ENCODE measurements around the gene PMEPA1. TPM values are rescaled to one million over a fixed set of nuclear protein-coding genes. Genes with fewer than 3 reads are reported as not detected.
A peak's percentile ranks its signal among the peaks of the same experiment; 100 is the strongest.

PMEPA1 gene
- total RNA-seq, 1 donor = 0.86 TPM

DNA sequence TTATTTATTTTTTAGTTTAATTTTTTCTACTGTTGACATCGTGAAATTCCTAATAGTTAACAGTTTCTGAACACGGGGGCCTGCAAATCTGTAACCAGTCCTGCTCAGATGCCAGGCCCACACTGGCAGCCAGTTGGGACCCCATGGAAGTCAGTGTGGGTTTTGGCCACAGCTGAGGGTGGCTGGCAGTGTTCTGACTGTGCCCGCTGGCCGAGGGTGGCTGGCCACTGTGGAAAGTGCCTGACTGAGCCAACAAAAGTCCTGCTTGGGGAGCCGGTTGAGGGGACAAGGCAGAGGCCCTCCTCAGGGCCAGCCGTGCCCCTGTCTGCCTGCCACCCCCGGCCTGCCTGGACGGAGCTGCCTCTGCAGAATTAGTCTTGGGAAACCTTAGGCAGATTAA is 4.1 kb upstream of the PMEPA1 start:
- no peak overlapping the region for H3K4me3 ChIP-seq (ENCODE audit: low read depth, low read length)
- TF ChIP-seq, protein P1, sequence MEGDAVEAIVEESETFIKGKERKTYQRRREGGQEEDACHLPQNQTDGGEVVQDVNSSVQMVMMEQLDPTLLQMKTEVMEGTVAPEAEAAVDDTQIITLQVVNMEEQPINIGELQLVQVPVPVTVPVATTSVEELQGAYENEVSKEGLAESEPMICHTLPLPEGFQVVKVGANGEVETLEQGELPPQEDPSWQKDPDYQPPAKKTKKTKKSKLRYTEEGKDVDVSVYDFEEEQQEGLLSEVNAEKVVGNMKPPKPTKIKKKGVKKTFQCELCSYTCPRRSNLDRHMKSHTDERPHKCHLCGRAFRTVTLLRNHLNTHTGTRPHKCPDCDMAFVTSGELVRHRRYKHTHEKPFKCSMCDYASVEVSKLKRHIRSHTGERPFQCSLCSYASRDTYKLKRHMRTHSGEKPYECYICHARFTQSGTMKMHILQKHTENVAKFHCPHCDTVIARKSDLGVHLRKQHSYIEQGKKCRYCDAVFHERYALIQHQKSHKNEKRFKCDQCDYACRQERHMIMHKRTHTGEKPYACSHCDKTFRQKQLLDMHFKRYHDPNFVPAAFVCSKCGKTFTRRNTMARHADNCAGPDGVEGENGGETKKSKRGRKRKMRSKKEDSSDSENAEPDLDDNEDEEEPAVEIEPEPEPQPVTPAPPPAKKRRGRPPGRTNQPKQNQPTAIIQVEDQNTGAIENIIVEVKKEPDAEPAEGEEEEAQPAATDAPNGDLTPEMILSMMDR (IDR thresholded peaks at IDR 0.05; ENCODE audit: insufficient read depth, low read depth, low read length) = no peak
- no peak for DNase-seq (ENCODE audit: low read depth)

DNA sequence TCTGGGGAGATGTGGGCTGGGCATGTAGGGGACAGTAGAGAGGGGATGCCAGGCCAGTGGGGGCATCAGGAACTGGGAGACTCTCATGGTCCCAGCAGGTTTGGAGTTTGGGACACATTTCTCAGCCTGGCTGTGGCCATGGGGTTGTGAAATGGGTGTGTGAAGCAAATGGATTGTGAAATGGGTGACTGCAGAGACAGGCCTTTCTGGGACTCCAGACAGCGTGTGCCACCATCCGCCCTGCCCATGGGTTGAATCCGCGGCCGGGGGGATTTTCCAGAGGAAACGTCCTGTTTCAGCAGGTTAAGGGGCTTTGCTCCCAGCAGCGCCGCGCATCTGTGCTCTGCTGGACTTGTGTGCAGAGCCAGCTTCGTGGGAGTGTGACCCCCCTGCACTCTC is 3.7 kb upstream of the PMEPA1 start:
- TF ChIP-seq, protein P1 (IDR thresholded peaks at IDR 0.05; ENCODE audit: insufficient read depth, low read depth, low read length) = no peak
- H3K4me3 ChIP-seq (ENCODE audit: low read depth, low read length) = no peak overlapping the region
- peak; percentile 40 for DNase-seq (ENCODE audit: low read depth)

DNA sequence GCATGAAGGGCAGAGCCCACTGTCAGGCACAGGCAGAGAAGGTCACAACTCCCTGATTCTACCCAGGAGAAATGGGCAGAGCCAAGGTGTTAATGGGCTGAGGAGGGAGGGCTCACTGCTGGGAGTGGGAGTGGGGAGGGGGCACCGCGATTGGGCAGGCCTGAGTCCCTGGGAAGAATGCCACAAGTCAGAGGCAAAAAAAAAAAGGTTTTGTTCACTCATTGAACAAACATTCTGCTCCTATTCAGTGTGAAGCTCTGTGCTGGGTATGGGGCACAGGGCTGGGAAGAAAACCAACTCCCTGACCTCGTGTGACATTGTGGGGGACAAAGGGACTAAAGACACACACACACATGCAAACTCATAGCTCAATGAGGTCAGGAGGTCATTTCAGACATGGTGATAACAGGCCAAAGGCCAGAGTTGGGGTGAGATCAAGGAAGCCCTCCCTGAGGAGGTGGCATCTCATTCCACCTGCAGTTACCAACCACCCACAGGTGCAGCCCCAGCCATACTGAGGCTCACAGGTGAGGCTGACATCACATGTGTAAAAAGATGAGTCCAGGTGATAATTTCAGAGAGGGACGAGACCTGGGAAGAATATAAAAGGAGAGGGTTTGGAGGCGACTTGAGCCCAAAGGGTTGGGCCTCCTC is 3.2 kb upstream of the PMEPA1 start:
- TF ChIP-seq, protein P1 (IDR thresholded peaks at IDR 0.05; ENCODE audit: insufficient read depth, low read depth, low read length) = no peak
- DNase-seq (ENCODE audit: low read depth) = no peak
- no peak overlapping the region for H3K4me3 ChIP-seq (ENCODE audit: low read depth, low read length)

DNA sequence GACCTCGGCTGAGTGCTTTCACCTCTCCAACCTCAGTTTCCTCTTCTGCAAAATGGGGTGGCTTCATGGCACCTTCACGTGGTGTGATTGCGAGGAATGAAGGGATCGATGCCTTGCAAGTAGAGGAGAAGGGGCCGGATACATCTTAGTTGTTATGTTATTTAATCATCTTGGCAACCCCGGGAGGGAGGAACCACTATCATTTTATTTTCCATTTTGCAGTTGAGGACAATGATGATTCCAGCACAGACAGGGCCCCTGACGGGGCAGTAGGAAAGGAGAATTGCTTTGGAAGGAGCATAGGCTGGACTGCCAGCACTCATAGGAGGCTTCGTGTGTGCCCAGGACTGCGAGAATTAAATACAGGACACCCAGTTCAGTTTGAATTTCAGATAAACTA is 2.5 kb upstream of the PMEPA1 start:
- no peak for DNase-seq (ENCODE audit: low read depth)
- TF ChIP-seq, protein P1 (IDR thresholded peaks at IDR 0.05; ENCODE audit: insufficient read depth, low read depth, low read length) = no peak
- H3K4me3 ChIP-seq (ENCODE audit: low read depth, low read length) = no peak overlapping the region

DNA sequence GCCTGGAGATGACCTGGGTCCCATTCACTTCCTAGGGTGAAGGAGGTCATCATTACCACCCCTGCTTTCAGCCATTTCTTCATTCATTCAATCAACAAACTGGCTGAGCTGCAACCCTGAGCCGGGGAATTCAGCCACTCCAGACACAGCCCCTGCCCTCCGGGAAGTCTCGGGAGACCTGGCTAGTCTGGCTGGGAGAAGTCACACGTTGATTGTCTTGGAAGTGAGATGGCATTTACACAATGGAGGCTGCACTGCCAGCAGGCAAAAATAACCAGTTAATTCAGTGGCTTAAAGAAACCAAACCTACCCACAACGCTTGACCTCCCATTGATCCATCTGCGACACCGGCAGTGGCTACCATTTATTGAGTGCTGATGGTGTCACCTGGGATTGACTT is 2.0 kb upstream of the PMEPA1 start:
- H3K4me3 ChIP-seq (ENCODE audit: low read depth, low read length) = no peak overlapping the region
- no peak for DNase-seq (ENCODE audit: low read depth)
- TF ChIP-seq, protein P1 (IDR thresholded peaks at IDR 0.05; ENCODE audit: insufficient read depth, low read depth, low read length) = no peak

DNA sequence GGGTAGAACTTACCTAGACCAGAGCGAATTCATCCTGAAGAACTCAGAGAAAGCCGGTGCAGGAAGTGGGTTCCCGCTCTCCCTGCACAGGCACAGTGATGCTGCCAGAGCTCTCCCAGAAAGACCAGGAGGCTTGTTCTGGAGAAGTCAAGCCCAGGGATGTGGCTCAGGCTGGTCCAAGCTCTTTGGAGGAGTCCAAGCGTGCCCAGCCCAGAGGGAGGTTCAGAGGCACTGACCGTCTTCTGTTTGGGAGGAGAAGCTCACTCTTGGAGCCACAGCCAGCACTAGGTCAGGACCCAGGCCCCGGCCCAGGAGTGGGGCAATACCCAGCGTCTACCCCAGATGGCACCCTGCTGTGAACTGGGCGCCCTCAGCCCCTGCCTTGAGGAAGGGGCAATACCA is 1.5 kb upstream of the PMEPA1 start:
- H3K4me3 ChIP-seq (ENCODE audit: low read depth, low read length) = no peak overlapping the region
- TF ChIP-seq, protein P1 (IDR thresholded peaks at IDR 0.05; ENCODE audit: insufficient read depth, low read depth, low read length) = no peak
- no peak for DNase-seq (ENCODE audit: low read depth)

DNA sequence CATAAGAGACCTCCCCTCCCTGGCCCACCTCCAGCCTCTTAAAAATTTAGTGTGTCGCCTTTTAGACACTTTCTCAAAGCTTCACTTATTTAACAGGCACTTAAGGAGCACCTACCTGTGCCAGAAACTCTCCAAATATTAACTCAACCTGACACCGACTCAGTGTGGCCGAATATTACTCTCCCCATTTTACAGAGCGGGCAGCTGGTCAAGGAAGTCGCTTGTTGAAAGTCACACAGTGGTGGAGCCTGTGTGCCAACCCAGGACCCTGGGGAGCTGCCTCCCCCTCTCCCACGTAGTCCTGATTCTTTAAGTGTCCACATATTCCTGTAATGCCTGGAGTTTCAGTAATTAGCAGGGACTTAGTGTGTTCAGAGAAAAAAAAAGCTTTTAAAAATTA is 1.0 kb upstream of the PMEPA1 start:
- TF ChIP-seq, protein P1 (IDR thresholded peaks at IDR 0.05; ENCODE audit: insufficient read depth, low read depth, low read length) = no peak
- no peak for DNase-seq (ENCODE audit: low read depth)
- peak overlapping the region; percentile 75 for H3K4me3 ChIP-seq (ENCODE audit: low read depth, low read length)

Measured in fibroblast of villous mesenchyme (primary cell).